T-helper 22 cell (primary cell): ENCODE measurements around the gene SLC39A12.

Experiments used
- DNase-seq: peaks from one replicate; pipeline ENCODE4 v3.0.0-alpha.2; 2020; ENCODE audit warnings: low read depth

SLC39A12 gene

DNA sequence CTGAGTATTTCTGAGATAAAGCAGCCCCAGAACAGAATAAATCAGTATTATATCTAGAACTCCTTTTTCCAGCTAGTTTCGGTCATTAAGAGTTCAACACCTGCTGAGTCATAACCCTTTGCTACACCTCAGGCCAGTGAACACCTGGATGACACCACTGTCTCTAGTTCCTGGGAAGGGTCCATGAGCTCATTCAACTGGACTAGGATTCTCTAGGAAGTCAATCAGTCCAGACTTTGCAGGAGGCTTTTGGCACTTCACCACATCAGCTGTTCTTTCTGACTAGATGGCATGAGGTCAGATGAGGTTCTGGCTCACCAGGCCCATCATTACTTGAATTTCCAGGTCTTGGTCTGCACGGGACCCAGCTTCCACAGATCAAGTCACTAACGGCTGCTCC, 11.7 kb downstream of the SLC39A12 start:
- DNase-seq = no peak

GRCh38 chr10:17965649-17966235, 14.0 kb downstream of the SLC39A12 start:
- no peak for DNase-seq

GRCh38 chr10:17974505-17974904, 22.8 kb downstream of the SLC39A12 start:
- DNase-seq = no peak

- DNase-seq = no peak
Measured at GRCh38 chr10:17980846-17981565, 29.3 kb downstream of the SLC39A12 start.

DNA sequence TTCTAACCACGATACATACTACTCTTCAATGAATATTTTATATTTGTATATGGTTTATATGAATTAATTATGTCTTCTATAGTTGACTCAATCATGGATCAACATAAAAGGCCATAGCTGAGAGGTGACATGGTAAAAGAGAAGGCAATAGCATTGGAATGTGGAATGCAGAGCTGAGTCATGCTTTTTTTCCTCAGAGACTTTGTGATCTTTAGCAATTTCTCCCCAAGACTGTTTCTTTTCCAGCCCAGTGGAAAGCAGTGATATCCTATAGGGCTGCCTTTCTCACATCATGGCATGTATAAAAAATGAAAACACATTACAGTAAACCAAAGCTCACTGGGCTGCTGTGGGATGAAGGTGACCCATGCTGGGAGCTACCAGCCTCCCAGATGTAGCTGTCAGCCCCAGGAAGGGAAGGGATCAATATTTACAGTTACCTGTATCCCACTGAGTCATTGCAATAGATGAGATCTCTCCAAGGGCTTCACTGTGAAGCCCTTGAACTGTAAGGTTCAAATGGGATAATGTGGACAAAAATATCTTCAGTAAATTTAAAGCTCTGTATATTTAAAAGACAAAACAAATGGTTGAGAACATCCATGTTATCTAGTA, 30.2 kb downstream of the SLC39A12 start:
- DNase-seq = no peak

- DNase-seq = no peak
Measured at GRCh38 chr10:17984056-17984455, 32.3 kb downstream of the SLC39A12 start.

GRCh38 chr10:17984563-17984962, 32.8 kb downstream of the SLC39A12 start:
- no peak for DNase-seq

GRCh38 chr10:17989908-17990767, 38.4 kb downstream of the SLC39A12 start:
- no peak for DNase-seq

DNA sequence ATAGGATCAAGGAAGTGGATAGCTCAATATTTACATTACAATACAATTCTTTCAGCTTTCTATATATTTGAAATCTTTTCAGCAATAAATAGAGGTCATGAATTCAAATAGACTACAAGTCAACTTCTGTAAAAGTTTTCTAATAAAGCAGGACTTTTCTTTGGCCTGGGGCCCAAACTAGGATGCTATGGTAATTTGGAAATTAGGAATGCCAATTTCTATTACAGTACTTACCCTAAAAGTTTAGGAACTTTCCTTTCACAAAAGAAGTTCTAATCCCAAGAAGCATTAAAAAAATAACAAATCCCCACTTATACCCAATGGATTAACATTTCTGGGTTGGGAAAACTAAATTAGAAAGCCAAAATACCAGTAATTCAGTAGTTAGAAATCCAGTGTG, 40.5 kb downstream of the SLC39A12 start:
- no peak for DNase-seq

DNA sequence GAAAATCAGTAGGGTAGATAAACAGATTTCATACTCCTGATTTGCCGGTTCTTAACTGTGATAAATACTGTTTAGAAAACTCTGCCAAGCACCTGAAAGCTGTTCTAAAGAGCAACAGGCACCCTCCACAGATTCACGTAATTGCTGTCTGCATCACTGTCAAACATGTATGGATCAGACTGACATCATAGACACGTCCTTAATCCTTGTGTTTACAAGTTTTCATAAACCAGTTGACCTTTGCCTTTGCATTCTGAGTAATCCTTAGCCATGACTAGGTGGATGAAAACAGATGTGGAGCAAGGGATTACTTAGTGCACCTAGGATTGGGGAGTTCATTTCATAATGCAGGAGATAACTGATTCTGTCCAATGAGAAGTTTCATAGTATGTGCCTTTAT, 41.6 kb downstream of the SLC39A12 start:
- DNase-seq = no peak

DNA sequence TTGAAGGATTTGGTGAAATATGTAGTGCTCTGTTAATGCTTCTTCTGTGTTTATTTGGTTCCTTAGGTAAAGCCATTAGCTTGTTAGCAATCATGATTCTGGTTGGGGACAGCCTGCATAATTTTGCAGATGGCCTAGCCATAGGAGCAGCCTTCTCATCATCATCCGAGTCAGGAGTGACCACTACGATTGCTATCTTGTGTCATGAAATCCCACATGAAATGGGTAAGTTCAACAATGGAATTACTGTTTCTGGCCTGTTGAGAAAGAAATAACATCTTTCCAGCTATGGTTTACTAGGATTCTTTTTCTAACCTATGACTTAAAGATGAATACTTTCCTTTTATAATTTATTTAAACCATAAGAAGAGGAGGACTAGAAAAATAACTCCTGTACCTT, 48.9 kb downstream of the SLC39A12 start:
- DNase-seq = no peak

DNA sequence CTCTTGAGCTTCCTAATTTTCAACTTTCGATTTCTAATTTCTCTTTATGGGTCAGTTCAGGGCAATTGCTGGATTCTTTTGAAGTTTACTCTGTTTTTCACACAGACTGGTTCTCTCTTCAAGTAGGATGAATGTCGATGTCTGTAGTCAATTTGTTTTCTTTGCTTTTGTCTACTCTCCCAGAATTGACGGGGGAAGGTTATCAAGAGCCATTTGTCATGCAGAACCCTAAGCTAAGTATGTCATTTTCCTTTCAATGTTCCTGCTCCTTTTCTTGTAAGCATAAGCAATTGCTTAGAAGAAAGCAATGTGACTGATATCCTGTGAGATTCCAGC, 53.7 kb downstream of the SLC39A12 start:
- no peak for DNase-seq

DNA sequence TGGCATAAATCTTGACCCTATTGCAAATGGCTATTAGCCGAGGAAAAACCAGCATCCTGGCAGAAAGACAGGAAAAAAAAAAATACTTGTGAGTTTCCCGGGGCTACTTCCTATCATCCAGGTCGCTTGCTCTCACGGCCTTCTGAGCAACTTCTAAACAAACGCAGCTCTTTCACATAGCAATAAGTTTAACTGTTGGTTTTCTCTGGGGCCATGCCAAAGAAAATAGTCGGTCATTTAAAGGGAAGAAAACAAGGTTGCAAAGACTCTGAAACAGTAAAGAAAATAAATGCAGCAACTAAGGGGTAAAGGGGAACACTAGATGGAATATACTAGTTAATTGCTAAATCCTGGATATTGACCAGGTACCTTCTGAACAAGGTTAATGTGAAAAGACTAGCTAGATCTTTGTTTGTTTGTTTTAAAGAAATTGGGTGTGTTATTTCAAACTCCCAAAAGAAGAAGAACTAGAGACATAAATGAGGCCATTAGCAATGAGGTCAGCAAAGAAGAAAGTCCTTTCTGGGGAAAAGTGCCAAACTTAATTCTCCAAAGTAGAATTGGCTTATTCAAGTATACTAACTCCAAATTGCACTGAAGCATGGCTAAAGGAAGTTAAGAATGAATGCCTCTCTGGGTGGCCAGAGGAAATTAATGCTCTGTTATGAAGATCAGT, 54.2 kb downstream of the SLC39A12 start:
- DNase-seq = no peak

DNA sequence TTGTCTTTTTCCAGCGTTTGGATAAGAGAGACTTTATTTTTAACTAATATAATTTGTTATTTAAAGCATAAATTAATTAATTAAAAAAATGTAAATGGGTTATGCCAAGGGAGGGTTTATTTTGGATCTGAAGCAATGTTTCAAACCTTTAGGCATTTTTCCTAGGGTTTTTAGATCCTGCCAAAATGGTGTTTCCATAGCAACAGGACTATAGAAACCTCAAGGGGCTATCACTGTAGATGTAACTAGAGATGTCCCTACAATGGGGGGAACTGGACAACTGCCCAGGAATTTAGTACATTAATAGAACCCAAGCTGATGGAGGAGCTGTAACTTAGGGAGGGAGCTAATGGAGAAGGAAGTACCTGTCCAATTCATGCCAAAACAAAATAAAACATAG, 57.3 kb downstream of the SLC39A12 start:
- DNase-seq = no peak

DNA sequence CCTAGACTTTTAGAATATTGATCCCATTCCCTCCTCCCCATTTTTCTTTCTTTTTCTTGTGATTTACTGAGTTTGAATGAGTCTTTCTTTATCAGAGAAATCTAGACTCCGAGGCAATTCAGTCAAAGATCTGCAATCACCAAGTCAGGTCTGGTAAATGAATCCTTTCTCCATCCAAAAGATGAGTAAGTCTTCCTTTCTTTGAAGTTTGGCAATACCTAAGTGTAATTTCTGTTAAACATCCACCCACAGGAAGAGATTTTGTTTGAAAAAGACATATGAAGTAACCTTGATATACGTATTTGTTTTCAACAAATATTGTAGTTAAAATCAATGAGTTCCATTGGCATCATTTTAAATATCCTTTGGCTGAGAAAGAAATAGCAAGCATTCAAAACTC, 58.3 kb downstream of the SLC39A12 start:
- DNase-seq = no peak

GRCh38 chr10:18020523-18020922, 68.8 kb downstream of the SLC39A12 start:
- DNase-seq = no peak

DNA sequence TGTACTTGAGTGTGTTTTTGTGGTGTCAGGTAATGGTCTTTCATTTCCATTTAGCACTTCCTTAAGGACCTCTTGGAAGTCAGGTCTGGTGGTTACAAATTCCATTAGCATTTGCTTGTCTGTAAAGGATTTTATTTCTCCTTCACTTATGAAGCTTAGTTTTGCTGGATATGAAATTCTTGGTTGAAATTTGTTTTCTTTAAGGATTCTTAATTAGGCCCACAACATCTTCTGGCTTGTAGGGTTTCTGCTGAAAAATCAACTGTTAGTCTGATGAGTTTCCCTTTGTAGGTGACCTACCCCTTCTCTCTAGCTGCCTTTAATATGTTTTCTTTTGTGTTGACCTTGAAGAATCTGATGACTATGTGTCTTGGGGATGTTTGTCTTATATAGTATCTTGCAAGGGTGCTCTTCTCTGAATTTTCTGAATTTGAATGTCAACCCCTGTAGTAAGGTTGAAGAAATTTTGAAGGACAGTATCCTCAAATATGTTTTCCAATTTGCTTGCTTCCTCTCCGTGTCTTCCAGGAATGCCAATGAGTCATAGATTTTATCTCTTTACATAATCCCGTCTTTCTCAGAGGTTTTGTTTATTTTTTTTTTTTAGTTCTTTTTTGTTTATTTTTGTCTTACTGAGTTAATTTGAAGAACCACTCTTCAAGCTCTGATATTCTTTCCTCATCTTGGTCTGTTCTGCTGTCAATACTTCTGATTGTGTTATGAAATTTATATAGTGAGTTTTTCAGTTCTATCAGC, 70.2 kb downstream of the SLC39A12 start:
- no peak for DNase-seq

DNA sequence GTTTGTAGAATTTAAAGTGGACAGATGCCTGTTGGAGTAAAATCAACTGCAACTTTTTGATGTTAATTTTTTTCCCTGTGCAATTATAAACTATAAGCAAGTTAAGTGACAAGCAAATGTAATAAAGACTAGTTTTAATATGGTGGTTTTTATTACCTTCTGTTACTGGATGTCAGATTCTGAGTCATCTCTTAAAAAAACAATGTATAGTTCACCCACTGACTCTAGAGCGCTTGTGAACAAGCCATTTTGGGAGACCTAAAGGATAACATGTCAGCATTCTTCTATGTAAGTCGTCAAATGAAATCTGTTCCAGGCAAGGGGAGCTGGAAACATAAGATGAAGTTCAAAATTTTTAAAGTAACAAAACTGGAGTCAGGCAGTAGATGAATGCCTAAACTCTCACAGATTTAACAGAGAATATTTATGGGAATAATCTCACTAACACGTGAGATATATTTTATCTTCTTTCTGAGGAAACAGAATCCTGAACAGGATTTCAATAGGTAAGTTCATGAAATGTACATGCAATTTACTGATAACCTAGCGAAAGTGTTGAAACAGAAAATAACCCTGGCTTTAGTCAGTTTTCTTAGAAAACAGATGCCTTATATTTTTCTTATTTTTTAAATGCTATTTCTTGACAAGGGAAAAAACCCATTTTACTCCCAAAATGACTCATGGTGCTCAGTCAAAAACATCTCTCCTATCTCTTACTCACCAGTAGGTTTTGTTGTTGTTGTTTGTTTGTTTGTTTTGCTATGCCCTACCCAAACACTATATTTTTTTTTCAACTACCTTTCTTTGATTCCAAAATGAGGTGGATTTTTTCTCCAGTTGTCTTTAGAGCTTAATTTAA, 91.7 kb downstream of the SLC39A12 start:
- no peak for DNase-seq

- no peak for DNase-seq
Measured at GRCh38 chr10:18044976-18045720, 93.4 kb downstream of the SLC39A12 start.

- no peak for DNase-seq
Measured at GRCh38 chr10:18056583-18056982, 104.9 kb downstream of the SLC39A12 start.
